Lower leg skin (tissue), 3 donors: ENCODE data around the gene EIF6.

Experiments
- CTCF ChIP-seq, 3 donors: fragments of 450-650 bp; IDR thresholded peaks; one replicate each; pipeline ENCODE4 v1.5.1; 2016; ENCODE audit warnings: antibody characterized with exemption in 3 of 3, mild to moderate bottlenecking in 3 of 3, moderate library complexity in 2 of 3
- POLR2A ChIP-seq, 2 donors: fragments of 450-650 bp; IDR thresholded peaks; one replicate each; pipeline ENCODE4 v1.6.1; 2016 to 2017; ENCODE audit warnings: antibody characterized with exemption in 2 of 2, mild to moderate bottlenecking in 1 of 2, moderate library complexity in 1 of 2

GRCh38 chr20:35279533-35280174 is 4.9 kb downstream of the EIF6 start:
- no peak for TF ChIP-seq POLR2A (IDR thresholded peaks at IDR 0.05)
- TF ChIP-seq CTCF (IDR thresholded peaks at IDR 0.05) = no peak
